Mammary epithelial cell (primary cell): ENCODE data around the gene AKR1C2.
"Not testable (repeated sequence)": the region's sequence is repeated elsewhere in the genome, so short reads cannot be mapped to it uniquely, and the experiment has no call there.

Source experiments
- CTCF ChIP-seq, 2 donors: IDR thresholded peaks in 1 of 2; conservative IDR thresholded peaks in 1 of 2; 2 replicates each; pipeline ENCODE4 v1.5.1; 2011 to 2012; ENCODE audit warnings: inconsistent platforms in 2 of 2, low read length in 2 of 2, mild to moderate bottlenecking in 2 of 2, control low read depth in 1 of 2, low read depth in 1 of 2; ENCODE audit not compliant: insufficient read depth in 1 of 2; ENCODE audit errors: extremely low read depth in 1 of 2
- EZH2 ChIP-seq: IDR thresholded peaks from 2 replicates; pipeline ENCODE4 v1.6.1; 2012; ENCODE audit warnings: low read length, inconsistent platforms, borderline replicate concordance

- not testable (repeated sequence) for TF ChIP-seq CTCF (conservative IDR thresholded peaks at IDR 0.05 in 1 of 2, IDR thresholded peaks at IDR 0.05 in 1 of 2; ENCODE audit: extremely low read depth in 1 of 2, insufficient read depth in 1 of 2, low read depth in 1 of 2, low read length in 2 of 2); EZH2
These were observed 46.6 kb downstream of the AKR1C2 start for GRCh38 chr10:4956955-4957645.
